Keratinocyte (primary cell): ENCODE measurements around the gene HOXA5. TPM values are rescaled to one million over a fixed set of nuclear protein-coding genes. Genes with fewer than 3 reads are reported as not detected.

Experiments
- DNase-seq: peaks from one replicate; pipeline ENCODE4 v3.0.0-alpha.2; 2011; ENCODE audit warnings: low read depth, missing footprints, low spot score
- FAIRE-seq: peaks from 2 replicates; lab custom pipeline; 2011; peaks lifted over from hg19 to GRCh38; lab: Jason Lieb, UNC
- H2AFZ ChIP-seq: 2 replicates; pipeline ENCODE4 v1.6.0; 2012; ENCODE audit warnings: low read length, control low read depth, inconsistent platforms; ENCODE audit not compliant: control insufficient read depth
- H3K27ac ChIP-seq: 2 replicates; pipeline ENCODE4 v1.5.1; 2011; ENCODE audit warnings: low read length; ENCODE audit not compliant: control insufficient read depth, insufficient read depth
- H3K27me3 ChIP-seq: 3 replicates; pipeline ENCODE4 v1.6.0; 2011; ENCODE audit warnings: low read length; ENCODE audit not compliant: control insufficient read depth, insufficient read depth; ENCODE audit errors: extremely low read depth
- H3K36me3 ChIP-seq, 2 experiments: 2 replicates in 1 of 2; 3 replicates in 1 of 2; pipeline ENCODE4 v1.5.1; 2011; ENCODE audit warnings: low read length in 2 of 2, mild to moderate bottlenecking in 1 of 2; ENCODE audit not compliant: control insufficient read depth in 2 of 2, insufficient read depth in 2 of 2; ENCODE audit errors: extremely low read depth in 1 of 2
- H3K4me1 ChIP-seq: 3 replicates; pipeline ENCODE4 v1.5.1; 2011; ENCODE audit warnings: low read length; ENCODE audit not compliant: control insufficient read depth, insufficient read depth; ENCODE audit errors: extremely low read depth
- H3K4me2 ChIP-seq: 3 replicates; pipeline ENCODE4 v1.6.0; 2011; ENCODE audit warnings: low read depth, low read length; ENCODE audit not compliant: control insufficient read depth, insufficient read depth; ENCODE audit errors: extremely low read depth
- H3K4me3 ChIP-seq, 3 experiments: fragments of 200-600 bp in 1 of 3; sonication (generic) in 1 of 3; 2 replicates in 2 of 3; 3 replicates in 1 of 3; pipeline ENCODE4 v1.5.1; 2011 to 2016; ENCODE audit warnings: low read length in 3 of 3, mild to moderate bottlenecking in 3 of 3, control low read depth in 2 of 3, inconsistent platforms in 1 of 3, low read depth in 1 of 3, mixed read lengths in 1 of 3, mixed run types in 1 of 3, moderate library complexity in 1 of 3; ENCODE audit not compliant: control insufficient read depth in 2 of 3, insufficient read depth in 2 of 3; ENCODE audit errors: extremely low read depth in 1 of 3
- H3K79me2 ChIP-seq: 2 replicates; pipeline ENCODE4 v1.6.0; 2012; ENCODE audit warnings: low read length; ENCODE audit not compliant: control insufficient read depth, insufficient read depth
- H3K9ac ChIP-seq: 3 replicates; pipeline ENCODE4 v1.6.0; 2011; ENCODE audit warnings: low read length; ENCODE audit not compliant: control insufficient read depth, insufficient read depth; ENCODE audit errors: extremely low read depth
- H3K9me1 ChIP-seq: 3 replicates; pipeline ENCODE4 v1.6.0; 2011; ENCODE audit warnings: low read length; ENCODE audit not compliant: control insufficient read depth, insufficient read depth; ENCODE audit errors: extremely low read depth
- H3K9me3 ChIP-seq: 2 replicates; pipeline ENCODE4 v1.5.1; 2012; ENCODE audit warnings: low read depth, low read length; ENCODE audit not compliant: control insufficient read depth
- H4K20me1 ChIP-seq: 3 replicates; pipeline ENCODE4 v1.6.0; 2011; ENCODE audit warnings: low read length; ENCODE audit not compliant: control insufficient read depth, insufficient read depth; ENCODE audit errors: extremely low read depth
- EZH2 ChIP-seq: IDR thresholded peaks from one replicate; pipeline ENCODE4 v1.6.1; 2012; ENCODE audit warnings: inconsistent platforms, mild to moderate bottlenecking, low read length, moderate library complexity
- dilution Hi-C: fragments of 300-500 bp; cut with MboI; formaldehyde crosslinking; loops from one replicate; pipeline ENCODE4 v1.7.0; 2020; ENCODE audit warnings: low sequenced_read_pairs; ENCODE audit not compliant: extremely low pct_ligation_motif_present
- polyA plus RNA-seq, 5 experiments: library from polyadenylated mRNA; depleted of rRNA in 3 of 5; stranded (reverse) in 3 of 5; stranded (forward) in 1 of 5; unstranded in 1 of 5; fragments of >200 nt; gene quantifications; 1 replicate in 1 of 5; 2 replicates in 3 of 5; 3 replicates in 1 of 5; pipeline versions ENCODE4 v1.2.1 to v1.2.3, GENCODE V29; 2011 to 2012; ENCODE audit warnings: missing spikeins in 2 of 5, low read depth in 1 of 5, low replicate concordance in 1 of 5
- TF ChIP-seq, protein P1 (sequence below), 3 experiments: IDR thresholded peaks in 1 of 3; conservative IDR thresholded peaks in 1 of 3; optimal IDR thresholded peaks in 1 of 3; 2 replicates in 2 of 3; 3 replicates in 1 of 3; pipeline versions ENCODE3 to v1.5.1; 2011; ENCODE audit warnings: low read length in 3 of 3, mild to moderate bottlenecking in 3 of 3, moderate library complexity in 2 of 3, control low read depth in 1 of 3, inconsistent platforms in 1 of 3; ENCODE audit not compliant: insufficient read depth in 2 of 3; ENCODE audit errors: extremely low read depth in 1 of 3

Gene HOXA5
- polyA plus RNA-seq, 1 donor (not counting 4 experiments of a cell fraction or from before 2014, with no cell fraction given): 7.1 TPM

DNA sequence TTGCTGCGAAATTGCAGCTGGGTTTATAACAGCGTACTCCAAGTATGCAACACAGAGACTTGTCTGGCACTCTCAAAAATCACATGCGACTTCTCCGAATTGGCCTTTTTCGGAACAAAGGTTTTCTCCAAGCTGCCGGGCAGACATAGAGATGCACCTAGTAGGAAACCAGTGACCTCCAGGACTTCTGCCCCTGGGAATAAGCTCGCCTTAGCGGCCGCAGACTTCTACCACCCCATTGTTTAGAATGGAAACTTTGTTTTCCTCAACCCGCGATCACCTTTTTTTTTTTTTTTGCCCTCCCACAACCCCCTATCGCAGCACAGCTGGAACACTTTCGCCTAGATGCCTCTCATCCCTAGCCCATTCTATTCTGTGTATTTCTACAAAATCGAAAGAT, 35.5 kb upstream of the HOXA5 start:
- H3K36me3 ChIP-seq: no peaks in the 10 kb centered on the region
- TF ChIP-seq, protein P1, sequence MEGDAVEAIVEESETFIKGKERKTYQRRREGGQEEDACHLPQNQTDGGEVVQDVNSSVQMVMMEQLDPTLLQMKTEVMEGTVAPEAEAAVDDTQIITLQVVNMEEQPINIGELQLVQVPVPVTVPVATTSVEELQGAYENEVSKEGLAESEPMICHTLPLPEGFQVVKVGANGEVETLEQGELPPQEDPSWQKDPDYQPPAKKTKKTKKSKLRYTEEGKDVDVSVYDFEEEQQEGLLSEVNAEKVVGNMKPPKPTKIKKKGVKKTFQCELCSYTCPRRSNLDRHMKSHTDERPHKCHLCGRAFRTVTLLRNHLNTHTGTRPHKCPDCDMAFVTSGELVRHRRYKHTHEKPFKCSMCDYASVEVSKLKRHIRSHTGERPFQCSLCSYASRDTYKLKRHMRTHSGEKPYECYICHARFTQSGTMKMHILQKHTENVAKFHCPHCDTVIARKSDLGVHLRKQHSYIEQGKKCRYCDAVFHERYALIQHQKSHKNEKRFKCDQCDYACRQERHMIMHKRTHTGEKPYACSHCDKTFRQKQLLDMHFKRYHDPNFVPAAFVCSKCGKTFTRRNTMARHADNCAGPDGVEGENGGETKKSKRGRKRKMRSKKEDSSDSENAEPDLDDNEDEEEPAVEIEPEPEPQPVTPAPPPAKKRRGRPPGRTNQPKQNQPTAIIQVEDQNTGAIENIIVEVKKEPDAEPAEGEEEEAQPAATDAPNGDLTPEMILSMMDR (optimal IDR thresholded peaks at IDR 0.05 in 1 of 3, IDR thresholded peaks at IDR 0.05 in 1 of 3, conservative IDR thresholded peaks at IDR 0.05 in 1 of 3; ENCODE audit: extremely low read depth in 1 of 3, insufficient read depth in 2 of 3, low read length in 3 of 3): no peak
- TF ChIP-seq EZH2: no peak
- no peak overlapping the region for H3K9ac ChIP-seq
- no peaks in the 10 kb centered on the region for H3K9me1 ChIP-seq
- H3K9me3 ChIP-seq: no peaks in the 10 kb centered on the region
- no peak for FAIRE-seq
- H3K4me2 ChIP-seq: no peak overlapping the region
- H3K27me3 ChIP-seq: peaks cover 26% of the 10 kb centered on the region
- no peak overlapping the region for H3K27ac ChIP-seq
- peaks cover 8% of the 10 kb centered on the region for H3K4me1 ChIP-seq
- no peak overlapping the region for H2AFZ ChIP-seq
- no peak for DNase-seq
- H4K20me1 ChIP-seq: no peaks in the 10 kb centered on the region
- H3K4me3 ChIP-seq: no peak overlapping the region
- H3K79me2 ChIP-seq: no peaks in the 10 kb centered on the region
- dilution Hi-C loops: no loop called here

DNA sequence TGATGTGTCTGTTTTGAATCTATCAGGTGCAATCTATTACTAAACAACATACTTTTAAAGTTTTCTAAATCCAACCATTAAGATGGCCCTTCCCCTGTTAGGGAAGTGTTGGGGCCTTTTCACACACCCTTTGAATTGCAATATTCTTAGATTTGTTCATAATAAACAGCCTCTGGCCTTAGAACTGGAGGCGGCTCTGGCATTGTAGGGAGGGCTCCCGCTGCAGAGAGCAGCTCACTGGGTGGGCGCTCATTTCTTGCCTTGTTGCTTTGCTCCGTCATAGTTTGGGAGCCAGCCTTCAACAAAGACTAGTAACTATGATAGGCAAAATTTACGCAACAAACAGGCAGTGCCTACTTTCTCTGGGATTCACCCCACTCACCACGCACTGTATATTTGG, 34.9 kb upstream of the HOXA5 start:
- Histone ChIP-seq H3K27me3 (peaks cover 20% of the 10 kb centered on the region), H3K9ac (no peak overlapping the region)
- FAIRE-seq: no peak

More for the DNA sequence above, 34.9 kb upstream of the HOXA5 start:
- H3K9me3 ChIP-seq: no peaks in the 10 kb centered on the region
- H3K9me1 ChIP-seq: no peaks in the 10 kb centered on the region
- no peaks in the 10 kb centered on the region for H3K36me3 ChIP-seq
- no peak overlapping the region for H2AFZ ChIP-seq
- no peaks in the 10 kb centered on the region for H4K20me1 ChIP-seq
- H3K4me2 ChIP-seq: no peak overlapping the region
- no peak overlapping the region for H3K4me3 ChIP-seq
- H3K27ac ChIP-seq: no peak overlapping the region
- peaks cover 4% of the 10 kb centered on the region for H3K4me1 ChIP-seq
- no peak for DNase-seq
- TF ChIP-seq EZH2: no peak
- TF ChIP-seq, protein P1 (optimal IDR thresholded peaks at IDR 0.05 in 1 of 3, IDR thresholded peaks at IDR 0.05 in 1 of 3, conservative IDR thresholded peaks at IDR 0.05 in 1 of 3; ENCODE audit: extremely low read depth in 1 of 3, insufficient read depth in 2 of 3, low read length in 3 of 3): no peak
- peaks cover 2% of the 10 kb centered on the region for H3K79me2 ChIP-seq
- dilution Hi-C loops: no loop called here
